Activated CD8-positive, alpha-beta memory T cell treated with anti-CD3 and anti-CD28 coated beads, Interleukin-2, amount 50 U/mL, for 24 hours (primary cell): ENCODE measurements around the gene EGFR.

ENCODE experiments used
- DNase-seq: peaks from one replicate; pipeline ENCODE4 v3.0.0-alpha.2; 2020; ENCODE audit errors: extremely low read depth

EGFR gene

DNA sequence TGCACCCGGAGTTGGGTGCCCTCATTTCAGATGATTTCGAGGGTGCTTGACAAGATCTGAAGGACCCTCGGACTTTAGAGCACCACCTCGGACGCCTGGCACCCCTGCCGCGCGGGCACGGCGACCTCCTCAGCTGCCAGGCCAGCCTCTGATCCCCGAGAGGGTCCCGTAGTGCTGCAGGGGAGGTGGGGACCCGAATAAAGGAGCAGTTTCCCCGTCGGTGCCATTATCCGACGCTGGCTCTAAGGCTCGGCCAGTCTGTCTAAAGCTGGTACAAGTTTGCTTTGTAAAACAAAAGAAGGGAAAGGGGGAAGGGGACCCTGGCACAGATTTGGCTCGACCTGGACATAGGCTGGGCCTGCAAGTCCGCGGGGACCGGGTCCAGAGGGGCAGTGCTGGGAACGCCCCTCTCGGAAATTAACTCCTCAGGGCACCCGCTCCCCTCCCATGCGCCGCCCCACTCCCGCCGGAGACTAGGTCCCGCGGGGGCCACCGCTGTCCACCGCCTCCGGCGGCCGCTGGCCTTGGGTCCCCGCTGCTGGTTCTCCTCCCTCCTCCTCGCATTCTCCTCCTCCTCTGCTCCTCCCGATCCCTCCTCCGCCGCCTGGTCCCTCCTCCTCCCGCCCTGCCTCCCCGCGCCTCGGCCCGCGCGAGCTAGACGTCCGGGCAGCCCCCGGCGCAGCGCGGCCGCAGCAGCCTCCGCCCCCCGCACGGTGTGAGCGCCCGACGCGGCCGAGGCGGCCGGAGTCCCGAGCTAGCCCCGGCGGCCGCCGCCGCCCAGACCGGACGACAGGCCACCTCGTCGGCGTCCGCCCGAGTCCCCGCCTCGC is at the start of gene EGFR:
Gene EGFR (plus strand): TSS at position 657 of the 830 bp plus-strand sequence. CDS start 261 bp downstream, outside the sequence.
- no peak for DNase-seq

DNA sequence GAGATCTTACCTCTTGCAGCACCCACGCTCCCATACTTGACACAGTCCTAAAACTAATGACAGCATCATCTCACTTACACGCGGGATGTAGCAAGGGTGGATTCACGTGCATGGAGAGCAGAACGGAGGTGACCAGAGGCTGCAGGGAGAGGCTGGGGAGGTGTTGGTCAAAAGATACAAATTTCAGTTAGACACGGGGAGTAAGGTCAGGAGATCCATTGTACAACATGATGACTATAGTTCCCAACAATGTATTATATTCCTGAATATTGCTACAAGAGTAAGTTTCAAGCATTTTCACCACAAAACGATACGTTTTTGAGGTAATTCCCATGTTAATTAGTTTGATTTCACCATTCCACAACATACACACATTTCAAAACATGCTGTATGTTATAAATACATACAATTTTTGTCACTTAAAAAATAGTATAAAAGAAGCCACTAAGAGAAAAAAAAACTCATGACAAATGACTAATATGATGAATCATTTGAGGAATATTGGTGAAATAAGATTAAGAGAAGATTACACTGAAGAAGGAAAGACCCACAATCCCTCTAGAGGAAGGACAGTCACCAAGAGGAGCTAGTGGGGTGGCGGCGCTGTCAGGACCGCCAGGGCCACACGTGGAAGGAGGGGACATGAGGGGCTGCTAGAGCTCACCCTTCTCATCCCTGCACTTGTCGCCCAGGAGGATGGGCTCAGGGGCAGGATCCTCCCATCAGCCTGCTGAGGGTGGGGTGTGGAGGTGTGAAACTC is 49.4 kb upstream of the EGFR start:
- DNase-seq: no peak

DNA sequence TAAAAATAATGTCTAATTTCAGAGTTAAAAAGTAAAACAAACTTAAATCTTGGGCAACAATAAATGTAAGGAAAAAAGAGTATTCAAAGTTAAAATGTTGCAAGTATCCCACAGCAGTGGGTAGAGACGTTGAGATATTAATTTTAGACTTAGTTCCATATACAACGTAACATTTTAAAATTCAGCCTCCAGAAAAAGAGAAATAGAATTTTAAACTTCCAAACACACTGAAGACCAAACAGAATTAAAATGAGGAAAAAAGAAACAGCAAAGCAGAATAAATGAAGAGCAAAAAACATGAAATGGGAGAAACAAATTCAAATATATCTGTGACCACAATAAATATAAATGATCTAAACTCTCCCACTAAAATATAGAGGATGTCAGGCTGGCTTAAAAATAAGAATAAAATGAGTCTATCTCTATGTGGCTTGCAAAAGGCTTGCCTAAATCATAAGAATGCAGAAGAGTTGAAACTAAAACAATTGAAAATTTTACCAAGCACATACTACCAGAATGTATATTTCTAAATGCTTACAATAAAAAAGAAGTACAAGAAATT is 46.0 kb upstream of the EGFR start:
- no peak for DNase-seq

DNA sequence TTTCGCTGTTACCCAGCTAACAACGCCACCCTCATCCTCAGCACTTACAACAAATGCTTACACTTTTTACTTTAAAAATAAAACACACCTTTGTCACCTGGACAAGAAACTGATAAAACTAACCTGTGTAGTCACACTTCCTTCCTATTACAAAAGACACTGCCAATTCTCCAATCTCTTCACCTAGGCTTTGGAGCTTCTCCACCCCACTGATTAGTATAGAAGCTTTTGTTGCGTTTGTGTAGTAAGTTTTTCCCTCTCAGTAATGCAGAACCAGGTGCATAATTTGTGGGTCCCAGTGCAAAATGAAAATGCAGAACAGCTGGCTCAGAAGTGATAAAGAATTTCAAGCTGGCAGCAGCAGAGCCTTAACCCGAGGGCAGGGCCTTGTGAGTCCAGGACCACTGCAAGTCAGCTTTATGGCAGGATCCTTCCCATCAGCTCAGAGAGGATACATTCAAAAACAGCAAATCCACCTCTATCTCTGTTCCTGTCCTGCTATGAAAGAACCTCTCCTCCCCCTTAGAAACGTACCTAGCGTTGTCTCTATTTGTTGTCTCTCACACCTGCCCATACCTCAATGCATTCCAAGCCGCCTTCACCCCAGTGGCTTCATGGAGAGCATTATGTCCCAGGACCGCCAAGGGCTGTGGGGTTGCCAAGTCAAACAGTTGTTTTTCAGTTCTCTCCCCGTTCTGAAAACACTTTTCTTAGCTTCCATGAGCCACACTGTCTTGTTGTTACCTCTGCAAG is 40.3 kb upstream of the EGFR start:
- DNase-seq: no peak

GRCh38 chr7:54980521-54980920 is 38.3 kb upstream of the EGFR start:
- DNase-seq: no peak

DNA sequence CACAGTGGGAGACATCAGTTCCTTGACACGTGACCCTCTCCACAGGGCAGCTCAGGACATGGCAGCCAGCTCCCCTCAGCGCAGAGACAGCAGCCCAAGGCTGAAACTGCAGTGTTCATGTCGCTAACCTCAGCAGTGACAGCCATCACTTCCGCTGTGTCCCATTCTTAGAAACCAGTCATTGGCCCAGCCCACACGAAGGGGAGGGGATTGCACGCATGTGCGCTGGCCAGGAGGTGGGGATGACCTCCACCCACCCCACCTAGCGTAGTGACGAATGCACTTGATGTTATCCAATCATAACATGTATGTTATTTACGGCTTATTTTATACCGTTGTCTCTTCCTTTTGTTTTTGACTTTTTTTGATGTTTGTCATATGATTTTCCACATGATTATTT is 36.9 kb upstream of the EGFR start:
- DNase-seq: no peak

DNA sequence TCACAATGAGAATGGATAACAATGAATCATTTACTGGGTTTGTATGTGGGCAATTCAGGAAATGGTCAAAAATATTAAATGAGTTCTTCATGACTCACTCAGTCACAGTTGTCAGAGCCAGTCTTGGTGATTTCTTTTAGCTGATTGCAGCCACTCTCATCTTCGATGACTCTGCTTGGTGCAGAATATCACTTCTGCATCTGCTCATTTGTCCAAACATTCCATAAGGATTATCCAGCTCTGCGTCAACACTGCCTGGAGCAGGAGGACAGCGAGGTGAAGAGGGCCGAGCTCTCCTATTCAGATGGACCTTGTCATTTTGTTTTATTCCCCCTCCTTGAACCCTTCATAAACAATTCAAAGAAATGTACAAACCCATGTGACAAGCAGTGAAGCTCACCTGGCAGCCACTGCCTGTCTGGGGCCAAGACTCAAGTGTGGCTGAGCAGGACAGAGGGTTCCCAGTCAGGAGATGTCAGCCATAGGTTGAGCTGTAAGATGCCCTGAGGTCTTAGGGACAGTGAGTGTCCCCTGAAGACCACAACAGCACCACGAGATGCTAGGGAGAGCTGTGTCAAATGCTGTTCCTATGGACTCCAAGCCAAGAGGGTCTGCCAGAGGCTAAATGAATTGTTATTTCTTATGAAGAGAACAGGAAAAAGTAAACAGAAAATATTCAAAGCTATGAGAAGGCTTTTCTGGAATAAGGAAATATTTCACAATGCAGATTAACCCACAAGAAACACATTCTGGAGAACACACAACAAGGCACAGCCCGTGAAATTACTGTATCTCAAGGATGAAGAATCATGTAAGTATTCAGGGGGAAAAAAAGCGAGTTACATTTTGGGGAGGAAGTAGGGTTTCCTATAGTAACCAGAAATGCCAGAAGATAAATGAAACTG is 33.1 kb upstream of the EGFR start:
- no peak for DNase-seq

- DNase-seq: no peak
Observed at GRCh38 chr7:54986716-54987115, 32.1 kb upstream of the EGFR start.

DNA sequence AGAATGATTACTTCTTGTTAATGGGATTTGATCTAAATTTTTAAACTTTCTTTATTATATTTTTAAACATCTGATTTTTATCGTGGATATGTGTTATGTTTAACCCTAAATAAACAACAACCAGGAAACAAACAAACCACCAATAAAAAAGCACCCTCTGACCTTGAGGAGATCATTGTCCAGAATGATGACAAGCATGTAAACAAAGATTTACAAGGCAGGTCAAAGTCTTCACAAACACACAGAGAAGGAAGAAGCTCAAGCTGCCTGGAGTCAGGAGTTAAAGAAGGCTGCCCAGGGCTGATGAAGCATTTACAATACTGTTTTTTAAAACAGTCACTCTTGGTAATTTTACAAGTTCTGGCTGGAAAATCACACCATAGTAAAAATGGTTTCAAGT is 31.0 kb upstream of the EGFR start:
- DNase-seq: no peak

DNA sequence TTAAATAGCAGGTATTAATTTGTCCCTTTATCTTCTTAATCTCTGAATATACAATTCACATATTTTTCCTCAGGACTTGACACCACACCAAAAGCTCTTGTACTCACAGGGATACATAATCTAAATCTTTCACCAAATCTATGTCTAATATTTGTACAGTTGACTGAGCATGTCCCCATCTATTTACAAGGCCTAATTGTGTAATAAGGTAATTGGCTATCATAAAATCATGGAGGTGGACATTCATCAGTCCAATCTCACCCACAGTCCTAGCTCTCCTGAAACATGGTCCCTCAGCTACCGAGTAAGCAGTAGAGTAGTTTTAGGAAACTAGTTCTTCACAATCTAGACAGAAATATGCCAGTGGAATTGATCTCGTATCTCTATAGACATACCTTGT is 30.3 kb upstream of the EGFR start:
- no peak for DNase-seq

- DNase-seq: no peak
Observed at GRCh38 chr7:54989453-54990225, 29.2 kb upstream of the EGFR start.

DNA sequence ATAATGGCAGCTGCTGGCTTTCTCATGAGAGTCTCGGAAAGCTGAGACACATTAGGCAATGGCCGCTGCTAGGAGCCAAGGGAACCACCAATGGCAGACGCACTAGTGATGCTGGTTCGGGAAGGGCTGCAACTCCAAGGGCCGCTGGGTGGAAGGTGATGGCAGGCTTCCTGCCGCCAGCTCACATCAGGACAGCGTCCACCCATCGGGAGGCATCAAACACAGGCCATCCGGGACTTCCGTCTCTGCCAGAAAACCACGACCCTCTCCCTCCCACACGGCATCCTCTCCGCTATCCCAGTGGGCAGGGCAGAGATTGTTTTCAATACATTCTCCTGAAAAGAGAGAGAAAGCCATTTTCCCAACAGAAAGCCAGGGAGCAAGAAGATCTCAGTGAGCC is 27.5 kb upstream of the EGFR start:
- no peak for DNase-seq

DNA sequence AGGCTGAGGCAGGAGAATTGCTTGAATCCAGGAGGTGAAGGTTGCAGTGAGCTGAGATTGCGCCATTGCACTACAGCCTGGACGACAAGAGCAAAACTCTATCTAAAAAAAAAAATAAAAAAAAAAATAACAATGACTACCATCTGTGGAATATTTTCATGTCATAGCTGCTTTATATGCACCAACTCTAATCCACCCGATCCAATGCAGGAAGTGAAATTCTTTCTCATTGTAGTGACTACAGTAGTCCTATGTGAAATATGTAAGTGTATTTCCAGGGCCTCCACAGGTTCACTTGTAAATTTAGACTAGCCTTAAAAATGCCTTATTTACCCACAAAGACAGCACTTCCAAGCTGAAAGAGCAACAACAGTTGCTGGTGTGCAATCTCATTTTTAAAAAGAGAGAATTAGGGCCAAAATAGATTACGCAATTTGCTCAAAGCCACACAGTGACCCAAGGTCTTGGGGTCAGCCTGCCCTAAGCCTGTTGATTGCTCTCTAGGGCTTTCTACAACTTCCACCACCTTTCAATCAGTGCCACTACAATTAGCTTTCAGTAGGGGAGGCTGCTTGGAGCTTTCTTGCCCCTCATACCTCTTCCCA is 25.8 kb upstream of the EGFR start:
- no peak for DNase-seq

DNA sequence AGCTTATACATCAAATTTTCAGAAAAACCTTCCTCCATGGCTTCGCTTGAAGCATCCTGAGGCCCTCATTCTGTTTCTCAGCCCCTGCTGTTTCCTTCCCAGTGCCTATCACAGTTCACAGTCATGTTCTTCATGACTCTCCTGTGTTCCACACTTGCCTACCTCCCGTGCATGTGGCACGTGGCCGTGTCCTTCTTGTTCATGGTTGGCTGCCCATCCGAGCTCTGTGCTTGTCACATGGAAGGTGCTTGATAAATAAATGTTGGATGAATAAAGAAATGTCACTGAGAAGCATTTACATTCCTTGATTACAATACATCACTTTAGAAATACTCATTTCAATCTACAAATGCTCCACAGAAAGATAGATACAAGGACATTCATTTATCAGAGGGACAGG is 23.7 kb upstream of the EGFR start:
- no peak for DNase-seq

- no peak for DNase-seq
Observed at GRCh38 chr7:54995610-54996363, 23.0 kb upstream of the EGFR start.

DNA sequence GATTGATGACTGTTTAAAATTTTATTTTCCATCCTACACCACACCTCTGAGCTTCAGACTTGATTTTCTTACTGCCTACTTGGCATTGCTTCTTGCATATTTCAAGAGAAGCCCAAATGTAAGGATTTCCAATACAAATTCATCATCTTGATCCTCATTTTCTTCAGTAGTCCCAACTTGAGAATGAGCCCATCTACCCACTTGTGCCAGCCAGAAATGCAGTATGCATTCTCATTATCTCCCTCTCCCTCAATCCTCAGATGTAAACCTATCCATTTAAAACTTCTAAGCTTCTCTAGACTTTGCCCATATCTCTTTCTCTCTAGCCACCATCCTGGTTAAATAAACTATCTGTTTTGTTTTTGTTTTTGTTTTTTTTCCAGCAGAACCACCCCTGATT is 22.4 kb upstream of the EGFR start:
- DNase-seq: no peak

DNA sequence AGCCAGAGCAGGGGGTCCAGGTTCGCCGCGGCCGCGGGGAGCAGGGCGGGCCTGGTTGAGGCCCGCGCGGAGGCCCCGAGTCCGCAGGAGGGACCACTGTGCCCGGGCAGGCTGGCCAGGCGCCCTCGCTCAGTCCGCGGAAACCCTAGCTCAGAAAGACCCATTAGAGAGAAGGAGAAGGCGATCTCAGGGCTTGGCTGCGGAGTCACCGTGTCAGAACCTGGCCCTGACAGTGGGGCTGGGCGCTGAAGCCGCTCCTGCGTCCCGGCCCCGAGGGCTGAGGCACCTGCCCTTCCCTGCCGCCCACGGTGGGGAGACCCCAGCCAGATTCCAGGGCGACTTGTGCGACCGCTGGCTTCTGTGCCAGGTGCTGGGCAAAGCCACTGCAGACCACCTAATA is 14.2 kb upstream of the EGFR start:
- no peak for DNase-seq

GRCh38 chr7:55005241-55005851 is 13.5 kb upstream of the EGFR start:
- DNase-seq: no peak

- DNase-seq: no peak
Observed at GRCh38 chr7:55006499-55006898, 12.3 kb upstream of the EGFR start.
